GM10266 (cell line): Measurements from ENCODE around the gene CHIC1.
A peak's percentile ranks its signal among the peaks of the same experiment; 100 is the strongest.
"Not testable (repeated sequence)": the region's sequence is repeated elsewhere in the genome, so short reads cannot be mapped to it uniquely, and the experiment has no call there.

ENCODE experiments used
- DNase-seq: peaks from one replicate; pipeline ENCODE4 v3.0.0; 2012; ENCODE audit errors: extremely low spot score
- TF ChIP-seq, protein P1 (sequence below): IDR thresholded peaks from 2 replicates; pipeline ENCODE4 v1.5.1; 2012; ENCODE audit warnings: mild to moderate bottlenecking, low read depth; ENCODE audit not compliant: control insufficient read depth, insufficient read depth; ENCODE audit errors: missing control alignments

Gene CHIC1

DNA sequence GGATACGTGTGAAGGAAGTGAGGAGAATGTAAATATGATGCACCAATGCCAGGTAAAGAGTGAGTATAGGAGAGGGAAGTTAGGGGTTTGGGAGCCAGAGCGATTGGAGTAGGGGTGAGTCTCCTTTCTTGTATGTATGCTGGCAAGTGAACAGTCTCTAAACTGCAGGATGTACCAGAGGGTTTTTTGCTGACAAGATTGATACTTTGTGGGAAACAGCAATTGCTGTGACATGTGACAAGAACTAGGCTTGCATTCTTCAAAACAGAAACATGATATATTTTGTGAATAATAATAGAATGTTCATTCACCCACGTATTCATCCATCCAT lies 706 bp downstream of the CHIC1 start:
- DNase-seq: peak; percentile 1
- TF ChIP-seq, protein P1, sequence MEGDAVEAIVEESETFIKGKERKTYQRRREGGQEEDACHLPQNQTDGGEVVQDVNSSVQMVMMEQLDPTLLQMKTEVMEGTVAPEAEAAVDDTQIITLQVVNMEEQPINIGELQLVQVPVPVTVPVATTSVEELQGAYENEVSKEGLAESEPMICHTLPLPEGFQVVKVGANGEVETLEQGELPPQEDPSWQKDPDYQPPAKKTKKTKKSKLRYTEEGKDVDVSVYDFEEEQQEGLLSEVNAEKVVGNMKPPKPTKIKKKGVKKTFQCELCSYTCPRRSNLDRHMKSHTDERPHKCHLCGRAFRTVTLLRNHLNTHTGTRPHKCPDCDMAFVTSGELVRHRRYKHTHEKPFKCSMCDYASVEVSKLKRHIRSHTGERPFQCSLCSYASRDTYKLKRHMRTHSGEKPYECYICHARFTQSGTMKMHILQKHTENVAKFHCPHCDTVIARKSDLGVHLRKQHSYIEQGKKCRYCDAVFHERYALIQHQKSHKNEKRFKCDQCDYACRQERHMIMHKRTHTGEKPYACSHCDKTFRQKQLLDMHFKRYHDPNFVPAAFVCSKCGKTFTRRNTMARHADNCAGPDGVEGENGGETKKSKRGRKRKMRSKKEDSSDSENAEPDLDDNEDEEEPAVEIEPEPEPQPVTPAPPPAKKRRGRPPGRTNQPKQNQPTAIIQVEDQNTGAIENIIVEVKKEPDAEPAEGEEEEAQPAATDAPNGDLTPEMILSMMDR: no peak

DNA sequence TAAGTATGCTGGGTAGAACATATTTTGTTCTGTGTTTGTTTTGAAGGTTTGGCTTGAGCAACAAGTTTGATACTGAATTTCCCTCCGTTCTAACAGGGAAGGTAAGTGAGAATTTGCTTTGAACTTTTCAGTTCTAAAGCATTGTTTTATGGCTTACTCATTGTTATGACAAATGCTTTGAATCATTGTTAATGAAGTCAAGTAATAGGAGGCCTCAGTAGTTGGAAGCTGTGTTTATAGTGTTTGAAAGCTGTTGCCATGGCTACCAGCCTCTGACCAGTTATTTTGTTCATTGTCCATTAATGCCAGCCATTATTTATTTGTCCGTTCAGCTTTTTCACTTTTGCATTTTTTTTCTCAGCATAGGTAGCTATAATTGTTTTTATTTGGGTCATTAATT lies 14.4 kb downstream of the CHIC1 start:
- TF ChIP-seq, protein P1: no peak

GRCh38 chrX:73581002-73581628 lies 18.1 kb downstream of the CHIC1 start:
- TF ChIP-seq, protein P1: no peak
- DNase-seq: no peak

More for the DNA sequence above, 14.4 kb downstream of the CHIC1 start:
- DNase-seq: no peak

- not testable (repeated sequence) for DNase-seq
These were observed 34.8 kb downstream of the CHIC1 start for GRCh38 chrX:73597758-73598157.

DNA sequence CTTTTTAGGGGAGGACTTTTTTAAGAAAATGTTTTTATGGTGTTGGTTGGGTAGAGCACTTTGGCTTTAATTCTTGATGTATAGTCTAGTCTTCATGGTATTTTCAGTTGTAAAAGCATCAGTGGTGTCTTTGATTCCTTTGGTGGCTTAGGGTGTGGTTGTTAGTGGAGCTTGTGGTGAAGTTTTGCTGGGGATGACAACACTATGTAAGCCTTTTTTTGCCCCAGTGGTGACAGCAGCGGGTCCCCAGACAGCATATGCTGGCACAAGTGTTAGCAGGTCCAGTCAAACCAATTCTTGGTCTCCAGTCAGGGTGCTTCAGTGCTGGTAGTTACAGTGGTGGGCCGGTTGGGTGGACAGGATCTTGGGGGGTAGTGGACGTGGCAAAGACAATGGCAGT lies 52.0 kb downstream of the CHIC1 start:
- DNase-seq: no peak
- TF ChIP-seq, protein P1: no peak

GRCh38 chrX:73641669-73642068 lies 78.7 kb downstream of the CHIC1 start:
- not testable (repeated sequence) for DNase-seq

DNA sequence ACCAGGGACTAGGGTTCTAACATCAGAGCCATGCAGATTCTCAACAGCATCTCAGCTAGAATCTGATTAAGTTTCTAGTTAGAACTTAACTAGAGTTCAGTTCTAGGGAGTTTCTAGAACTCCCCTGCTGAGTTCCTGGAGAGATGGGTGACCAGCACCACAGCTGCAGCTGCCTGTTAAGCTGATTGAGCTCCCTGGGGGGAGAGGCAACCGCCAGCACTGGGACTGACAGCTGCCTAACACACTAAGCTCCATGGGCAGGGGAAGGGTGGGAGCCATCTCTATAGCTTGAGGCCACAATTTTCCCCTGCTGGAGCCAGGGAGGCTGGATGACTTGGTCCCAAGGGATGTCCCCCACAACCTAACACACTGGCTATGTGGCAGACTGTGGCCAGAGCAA lies 84.2 kb downstream of the CHIC1 start:
- TF ChIP-seq, protein P1: no peak
- no peak for DNase-seq

- no peak for DNase-seq
- TF ChIP-seq, protein P1: no peak
These were observed 84.8 kb downstream of the CHIC1 start for GRCh38 chrX:73647632-73648322.

- DNase-seq: not testable (repeated sequence)
These were observed 98.3 kb downstream of the CHIC1 start for GRCh38 chrX:73661322-73661721.
